ENCODE data around the gene HDGFL3. TPM values are rescaled to one million over a fixed set of nuclear protein-coding genes. Genes with fewer than 3 reads are reported as not detected.
"Not testable (repeated sequence)": the region's sequence is repeated elsewhere in the genome, so short reads cannot be mapped to it uniquely, and the experiment has no call there.

The HDGFL3 gene
- total and polyA plus RNA-seq, 2 donors from 2014 or later, result 13.9 to 40.1 TPM

DNA sequence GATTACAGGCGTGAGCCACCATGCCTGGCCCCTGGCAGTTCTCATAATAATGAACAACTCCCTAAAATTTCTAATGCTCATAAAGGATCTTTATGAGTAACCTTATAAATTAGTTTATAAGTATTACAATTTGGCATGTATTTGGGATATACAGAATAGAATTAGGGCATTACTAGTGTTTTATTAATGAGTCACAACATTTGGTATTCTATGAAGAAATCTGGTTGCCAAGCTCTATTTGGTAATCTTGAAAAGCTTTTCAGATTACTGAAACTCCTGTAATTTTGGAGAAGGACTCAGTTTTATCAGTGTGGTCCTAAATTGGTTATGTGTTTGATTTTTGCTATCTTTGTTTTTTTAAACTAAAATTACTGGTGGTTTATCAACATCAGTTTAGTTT, 54.3 kb downstream of the HDGFL3 start:
- DNase-seq (no peak), FAIRE-seq (no peak)
- no peaks in the 10 kb centered on the region for H3K4me1 ChIP-seq (ENCODE audit: control insufficient read depth in 2 of 3, insufficient read depth in 2 of 3, low read depth in 1 of 3, low read length in 3 of 3)
- no peak overlapping the region for H3K27ac ChIP-seq (ENCODE audit: low read depth in 2 of 2, low read length in 2 of 2)
- no peak overlapping the region for H3K9ac ChIP-seq (ENCODE audit: low read length in 3 of 3)
- TF ChIP-seq, protein P1, sequence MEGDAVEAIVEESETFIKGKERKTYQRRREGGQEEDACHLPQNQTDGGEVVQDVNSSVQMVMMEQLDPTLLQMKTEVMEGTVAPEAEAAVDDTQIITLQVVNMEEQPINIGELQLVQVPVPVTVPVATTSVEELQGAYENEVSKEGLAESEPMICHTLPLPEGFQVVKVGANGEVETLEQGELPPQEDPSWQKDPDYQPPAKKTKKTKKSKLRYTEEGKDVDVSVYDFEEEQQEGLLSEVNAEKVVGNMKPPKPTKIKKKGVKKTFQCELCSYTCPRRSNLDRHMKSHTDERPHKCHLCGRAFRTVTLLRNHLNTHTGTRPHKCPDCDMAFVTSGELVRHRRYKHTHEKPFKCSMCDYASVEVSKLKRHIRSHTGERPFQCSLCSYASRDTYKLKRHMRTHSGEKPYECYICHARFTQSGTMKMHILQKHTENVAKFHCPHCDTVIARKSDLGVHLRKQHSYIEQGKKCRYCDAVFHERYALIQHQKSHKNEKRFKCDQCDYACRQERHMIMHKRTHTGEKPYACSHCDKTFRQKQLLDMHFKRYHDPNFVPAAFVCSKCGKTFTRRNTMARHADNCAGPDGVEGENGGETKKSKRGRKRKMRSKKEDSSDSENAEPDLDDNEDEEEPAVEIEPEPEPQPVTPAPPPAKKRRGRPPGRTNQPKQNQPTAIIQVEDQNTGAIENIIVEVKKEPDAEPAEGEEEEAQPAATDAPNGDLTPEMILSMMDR (IDR thresholded peaks at IDR 0.05; ENCODE audit: borderline replicate concordance, extremely low read depth, insufficient read depth), result no peak
- H3K4me3 ChIP-seq (ENCODE audit: low read length in 3 of 3), result no peak overlapping the region
- no peaks in the 10 kb centered on the region for H3K9me3 ChIP-seq (ENCODE audit: control insufficient read depth in 2 of 3, insufficient read depth in 1 of 3, low read length in 3 of 3)
- no peaks in the 10 kb centered on the region for H3K27me3 ChIP-seq (ENCODE audit: control insufficient read depth, insufficient read depth, low read length)
- intact Hi-C loops (cut with DNase I), result no loop called here
- peaks cover 0 to 10% (median 8%) of the 10 kb centered on the region in 3 donors for H3K36me3 ChIP-seq (ENCODE audit: control insufficient read depth in 2 of 3, insufficient read depth in 3 of 3, low read length in 3 of 3)

DNA sequence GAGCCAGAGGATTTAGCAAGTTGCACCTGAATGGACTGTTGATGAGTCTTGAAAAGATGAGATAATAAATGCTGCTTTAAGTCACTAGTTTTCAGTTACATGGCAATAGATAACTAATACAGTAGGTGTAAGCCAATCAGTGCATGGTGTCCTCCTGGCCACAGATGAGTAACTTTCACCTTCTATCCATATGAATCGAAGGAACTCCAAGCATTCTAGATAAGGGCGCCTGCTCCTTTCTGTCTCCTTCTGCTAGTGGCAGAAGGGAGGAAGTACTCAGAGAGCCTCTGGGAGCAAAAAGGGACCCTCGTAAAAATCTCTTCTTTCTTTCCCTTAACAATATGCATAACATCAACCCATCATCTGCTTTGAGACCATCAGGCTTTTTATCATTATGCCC, 62.9 kb downstream of the HDGFL3 start:
- no peak for FAIRE-seq
- H3K27me3 ChIP-seq (ENCODE audit: control insufficient read depth, insufficient read depth, low read length), result no peaks in the 10 kb centered on the region
- no peak overlapping the region for H3K9ac ChIP-seq (ENCODE audit: low read length in 3 of 3)

DNA sequence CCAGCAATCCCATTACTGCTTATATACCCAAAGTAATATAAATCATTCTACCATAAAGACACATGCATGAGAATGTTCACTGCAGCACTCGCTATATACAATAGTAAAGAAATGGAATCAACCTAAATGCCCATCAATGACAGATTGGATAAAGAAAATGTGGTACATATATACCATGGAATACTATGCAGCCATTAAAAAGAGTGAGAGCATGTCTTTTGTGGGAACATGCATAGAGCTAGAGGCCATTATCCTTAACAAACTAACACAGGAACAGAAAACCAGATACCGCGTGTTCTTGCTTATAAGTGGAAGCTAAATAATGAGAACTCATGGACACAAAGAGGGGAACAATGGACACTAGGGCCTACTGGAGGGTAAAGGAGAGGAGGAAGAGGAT, 65.5 kb downstream of the HDGFL3 start:
- H3K9me3 ChIP-seq (ENCODE audit: control insufficient read depth in 2 of 3, insufficient read depth in 1 of 3, low read length in 3 of 3); H3K4me3 ChIP-seq (ENCODE audit: low read length in 3 of 3); DNase-seq; H3K27ac ChIP-seq (ENCODE audit: low read depth in 2 of 2, low read length in 2 of 2); H3K4me1 ChIP-seq (ENCODE audit: control insufficient read depth in 2 of 3, insufficient read depth in 2 of 3, low read depth in 1 of 3, low read length in 3 of 3); H3K36me3 ChIP-seq (ENCODE audit: control insufficient read depth in 2 of 3, insufficient read depth in 3 of 3, low read length in 3 of 3); intact Hi-C loops (cut with DNase I); H3K9ac ChIP-seq (ENCODE audit: low read length in 3 of 3); H3K27me3 ChIP-seq (ENCODE audit: control insufficient read depth, insufficient read depth, low read length); FAIRE-seq: not testable (repeated sequence)

More for the DNA sequence above, 62.9 kb downstream of the HDGFL3 start:
- no peak for DNase-seq
- TF ChIP-seq, protein P1 (IDR thresholded peaks at IDR 0.05; ENCODE audit: borderline replicate concordance, extremely low read depth, insufficient read depth), result no peak
- Histone ChIP-seq H3K27ac (ENCODE audit: low read depth in 2 of 2, low read length in 2 of 2) (no peak overlapping the region), H3K9me3 (ENCODE audit: control insufficient read depth in 2 of 3, insufficient read depth in 1 of 3, low read length in 3 of 3) (no peaks in the 10 kb centered on the region), H3K4me1 (ENCODE audit: control insufficient read depth in 2 of 3, insufficient read depth in 2 of 3, low read depth in 1 of 3, low read length in 3 of 3) (no peaks in the 10 kb centered on the region), H3K36me3 (ENCODE audit: control insufficient read depth in 2 of 3, insufficient read depth in 3 of 3, low read length in 3 of 3) (peaks cover under 1 to 4% (median 2%) of the 10 kb centered on the region in 3 donors), H3K4me3 (ENCODE audit: low read length in 3 of 3) (no peak overlapping the region)
- intact Hi-C loops (cut with DNase I), result no loop called here

DNA sequence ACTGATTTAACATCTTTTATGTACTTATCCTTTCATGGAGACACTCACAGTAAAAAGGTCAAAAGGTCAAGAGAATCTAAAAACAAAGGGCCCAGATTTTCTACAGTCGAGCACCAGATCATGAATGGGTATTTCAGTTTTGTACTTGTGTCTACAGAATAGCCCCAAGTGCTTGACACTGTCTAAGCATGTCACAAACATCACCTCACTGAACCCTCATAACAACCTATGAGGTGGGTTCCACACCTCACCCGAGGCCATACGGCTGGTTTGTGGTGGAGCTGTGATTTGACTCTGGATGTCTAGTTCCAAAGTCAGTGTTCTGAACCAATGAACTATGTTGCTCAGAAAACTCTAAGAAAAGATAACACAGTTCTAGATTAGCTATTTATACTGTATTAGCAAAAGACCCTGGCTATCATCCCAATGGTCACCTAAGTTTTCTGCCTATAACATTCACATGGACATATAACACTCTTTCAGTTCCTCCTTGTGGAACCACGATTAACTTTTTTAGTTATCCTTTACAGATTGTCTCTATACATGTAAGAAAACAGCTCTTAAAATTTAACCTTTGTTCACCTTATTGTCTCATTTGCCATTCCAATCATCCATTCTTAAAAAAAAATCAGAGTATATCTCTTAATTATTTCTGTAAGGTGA, 74.6 kb downstream of the HDGFL3 start:
- intact Hi-C loops (cut with DNase I), result no loop called here
- Histone ChIP-seq H3K27ac (ENCODE audit: low read depth in 2 of 2, low read length in 2 of 2) (no peak overlapping the region), H3K36me3 (ENCODE audit: control insufficient read depth in 2 of 3, insufficient read depth in 3 of 3, low read length in 3 of 3) (no peaks in the 10 kb centered on the region), H3K4me3 (ENCODE audit: low read length in 3 of 3) (no peak overlapping the region), H3K4me1 (ENCODE audit: control insufficient read depth in 2 of 3, insufficient read depth in 2 of 3, low read depth in 1 of 3, low read length in 3 of 3) (no peaks in the 10 kb centered on the region), H3K9ac (ENCODE audit: low read length in 3 of 3) (no peak overlapping the region), H3K27me3 (ENCODE audit: control insufficient read depth, insufficient read depth, low read length) (no peaks in the 10 kb centered on the region), H3K9me3 (ENCODE audit: control insufficient read depth in 2 of 3, insufficient read depth in 1 of 3, low read length in 3 of 3) (no peaks in the 10 kb centered on the region)
- DNase-seq (no peak), FAIRE-seq (no peak)
- TF ChIP-seq, protein P1 (IDR thresholded peaks at IDR 0.05; ENCODE audit: borderline replicate concordance, extremely low read depth, insufficient read depth), result no peak

Measured in kidney (tissue), 14 donors.